Thyroid gland (tissue), 4 donors: ENCODE measurements around the gene YIF1B. TPM values are rescaled to one million over a fixed set of nuclear protein-coding genes. Genes with fewer than 3 reads are reported as not detected.
A peak's percentile ranks its signal among the peaks of the same experiment; 100 is the strongest.
"Not testable (repeated sequence)": the region's sequence is repeated elsewhere in the genome, so short reads cannot be mapped to it uniquely, and the experiment has no call there.

ENCODE experiments used
- DNase-seq, 2 donors: peaks; one replicate each; pipeline ENCODE4 v3.0.0-alpha.2; 2019
- H3K27ac ChIP-seq, 3 donors: fragments of 200-600 bp; sonication (generic); 1 replicate in 2 of 3; 2 replicates in 1 of 3; pipeline ENCODE4 v1.5.1; 2016 to 2019; ENCODE audit warnings: mild to moderate bottlenecking in 1 of 3, moderate library complexity in 1 of 3
- H3K27me3 ChIP-seq: fragments of 200-600 bp; sonication (generic); one replicate; pipeline ENCODE4 v1.5.1; 2019
- H3K36me3 ChIP-seq, 2 donors: fragments of 200-600 bp; sonication (generic); one replicate each; pipeline ENCODE4 v1.5.1; 2016 to 2019
- H3K4me1 ChIP-seq, 2 donors: fragments of 200-600 bp; sonication (generic); one replicate each; pipeline ENCODE4 v1.5.1; 2017 to 2019
- H3K4me3 ChIP-seq, 3 donors: fragments of 200-600 bp; sonication (generic); replicated peaks in 1 of 3; 1 replicate in 2 of 3; 2 replicates in 1 of 3; pipeline ENCODE4 v1.5.1; 2016; ENCODE audit warnings: mild to moderate bottlenecking in 1 of 3
- H3K9me3 ChIP-seq: fragments of 200-600 bp; sonication (generic); one replicate; pipeline ENCODE4 v1.5.1; 2017
- POLR2A ChIP-seq, 2 donors: fragments of 450-650 bp; IDR thresholded peaks; one replicate each; pipeline ENCODE4 v1.6.1; 2017; ENCODE audit warnings: antibody characterized with exemption in 2 of 2, mild to moderate bottlenecking in 2 of 2, moderate library complexity in 1 of 2
- WGBS, 2 donors: methylation state at CpG; one replicate each; pipeline ENCODE4 v1.1.5; 2017; 5-methylcytosine and 5-hydroxymethylcytosine counted together
- intact Hi-C: fragments of 100-400 bp; cut with DNase I; formaldehyde crosslinking; loops from one replicate; pipeline ENCODE4 v1.15.1; 2023
- total RNA-seq, 4 donors: library from RNA; depleted of rRNA; stranded (reverse); fragments of >200 nt; gene quantifications; one replicate each; pipeline ENCODE4 v1.2.3, GENCODE V29; 2016
- TF ChIP-seq, protein P1 (sequence below), 6 experiments: fragments of 200-600 bp in 3 of 6; fragments of 450-650 bp in 3 of 6; sonication (generic) in 3 of 6; IDR thresholded peaks; one replicate each; pipeline ENCODE4 v1.5.1; 2016 to 2019; ENCODE audit warnings: antibody characterized with exemption in 6 of 6, mild to moderate bottlenecking in 2 of 6, inconsistent platforms in 1 of 6, moderate library complexity in 1 of 6

YIF1B gene, protein sequence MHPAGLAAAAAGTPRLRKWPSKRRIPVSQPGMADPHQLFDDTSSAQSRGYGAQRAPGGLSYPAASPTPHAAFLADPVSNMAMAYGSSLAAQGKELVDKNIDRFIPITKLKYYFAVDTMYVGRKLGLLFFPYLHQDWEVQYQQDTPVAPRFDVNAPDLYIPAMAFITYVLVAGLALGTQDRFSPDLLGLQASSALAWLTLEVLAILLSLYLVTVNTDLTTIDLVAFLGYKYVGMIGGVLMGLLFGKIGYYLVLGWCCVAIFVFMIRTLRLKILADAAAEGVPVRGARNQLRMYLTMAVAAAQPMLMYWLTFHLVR
- 10 to 100 TPM; 12.9 to 30.9 (median 21.0) TPM for total RNA-seq

DNA sequence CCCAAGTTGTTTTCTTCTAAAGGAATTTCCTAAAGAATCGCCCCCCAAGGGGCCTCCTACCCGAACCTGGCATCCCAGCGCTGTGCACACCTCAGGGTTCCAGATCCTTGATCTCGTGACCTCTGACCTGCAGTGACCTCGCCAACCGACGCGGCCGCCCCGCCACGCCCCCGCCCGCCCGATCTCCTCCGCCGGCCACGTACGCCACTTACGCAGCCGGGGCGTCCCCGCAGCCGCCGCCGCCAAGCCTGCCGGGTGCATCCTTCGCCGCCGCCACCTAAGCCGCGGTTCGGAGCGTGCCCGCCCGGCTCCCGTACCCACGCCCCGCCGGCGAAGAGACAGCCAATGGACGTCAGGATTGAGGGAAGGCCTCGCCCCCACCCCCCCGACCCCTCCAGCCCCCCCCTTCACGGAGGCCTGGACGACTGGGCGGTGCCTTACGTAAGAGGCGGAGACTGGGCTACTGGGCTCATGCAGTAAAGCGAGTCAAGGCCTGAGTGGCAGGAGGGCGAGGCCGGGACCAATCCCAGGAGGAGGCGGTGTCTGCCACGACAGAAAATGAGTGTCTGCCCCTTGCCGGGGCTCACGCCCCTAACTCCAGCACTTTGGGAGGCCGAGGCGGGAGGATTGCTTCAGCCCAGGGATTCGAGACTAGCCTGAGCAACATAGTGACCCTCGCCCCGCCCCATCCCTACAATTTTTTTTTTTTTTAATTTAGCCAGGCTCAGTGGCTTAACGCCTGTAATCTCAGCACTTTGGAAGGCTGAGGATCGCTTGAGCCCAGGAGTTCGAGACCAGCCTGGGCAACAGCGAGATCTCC is at the start of gene YIF1B:
Gene YIF1B (minus strand): TSS at position 291 of the 820 bp plus-strand sequence. CDS start 30 bp downstream, at position 261.
- peak; percentile 96 to 97 for DNase-seq
- Histone ChIP-seq H3K4me1 (peaks cover 0 to 21% of the 10 kb centered on the region in 2 donors), H3K36me3 (no peaks in the 10 kb centered on the region), H3K9me3 (no peaks in the 10 kb centered on the region), H3K27ac (peak within 1 kb of the TSS; percentile 72 to 85 (median 77)), H3K27me3 (no peaks in the 10 kb centered on the region), H3K4me3 (peak within 1 kb of the TSS; percentile 10 to 57 (median 43))
- intact Hi-C loops, result loop anchor here (5.0 kb wide), 1 partner anchor 54 kb away; the partner anchor contains the start of gene SPINT2
- WGBS, 2 donors, result 2 to 4% methylated on average over 24 to 29 of the region's 64 CpGs
- TF ChIP-seq, protein P1, sequence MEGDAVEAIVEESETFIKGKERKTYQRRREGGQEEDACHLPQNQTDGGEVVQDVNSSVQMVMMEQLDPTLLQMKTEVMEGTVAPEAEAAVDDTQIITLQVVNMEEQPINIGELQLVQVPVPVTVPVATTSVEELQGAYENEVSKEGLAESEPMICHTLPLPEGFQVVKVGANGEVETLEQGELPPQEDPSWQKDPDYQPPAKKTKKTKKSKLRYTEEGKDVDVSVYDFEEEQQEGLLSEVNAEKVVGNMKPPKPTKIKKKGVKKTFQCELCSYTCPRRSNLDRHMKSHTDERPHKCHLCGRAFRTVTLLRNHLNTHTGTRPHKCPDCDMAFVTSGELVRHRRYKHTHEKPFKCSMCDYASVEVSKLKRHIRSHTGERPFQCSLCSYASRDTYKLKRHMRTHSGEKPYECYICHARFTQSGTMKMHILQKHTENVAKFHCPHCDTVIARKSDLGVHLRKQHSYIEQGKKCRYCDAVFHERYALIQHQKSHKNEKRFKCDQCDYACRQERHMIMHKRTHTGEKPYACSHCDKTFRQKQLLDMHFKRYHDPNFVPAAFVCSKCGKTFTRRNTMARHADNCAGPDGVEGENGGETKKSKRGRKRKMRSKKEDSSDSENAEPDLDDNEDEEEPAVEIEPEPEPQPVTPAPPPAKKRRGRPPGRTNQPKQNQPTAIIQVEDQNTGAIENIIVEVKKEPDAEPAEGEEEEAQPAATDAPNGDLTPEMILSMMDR (IDR thresholded peaks at IDR 0.05), result no peak
- peak in 1 of 2 donors; percentile 45 for TF ChIP-seq POLR2A (IDR thresholded peaks at IDR 0.05)

DNA sequence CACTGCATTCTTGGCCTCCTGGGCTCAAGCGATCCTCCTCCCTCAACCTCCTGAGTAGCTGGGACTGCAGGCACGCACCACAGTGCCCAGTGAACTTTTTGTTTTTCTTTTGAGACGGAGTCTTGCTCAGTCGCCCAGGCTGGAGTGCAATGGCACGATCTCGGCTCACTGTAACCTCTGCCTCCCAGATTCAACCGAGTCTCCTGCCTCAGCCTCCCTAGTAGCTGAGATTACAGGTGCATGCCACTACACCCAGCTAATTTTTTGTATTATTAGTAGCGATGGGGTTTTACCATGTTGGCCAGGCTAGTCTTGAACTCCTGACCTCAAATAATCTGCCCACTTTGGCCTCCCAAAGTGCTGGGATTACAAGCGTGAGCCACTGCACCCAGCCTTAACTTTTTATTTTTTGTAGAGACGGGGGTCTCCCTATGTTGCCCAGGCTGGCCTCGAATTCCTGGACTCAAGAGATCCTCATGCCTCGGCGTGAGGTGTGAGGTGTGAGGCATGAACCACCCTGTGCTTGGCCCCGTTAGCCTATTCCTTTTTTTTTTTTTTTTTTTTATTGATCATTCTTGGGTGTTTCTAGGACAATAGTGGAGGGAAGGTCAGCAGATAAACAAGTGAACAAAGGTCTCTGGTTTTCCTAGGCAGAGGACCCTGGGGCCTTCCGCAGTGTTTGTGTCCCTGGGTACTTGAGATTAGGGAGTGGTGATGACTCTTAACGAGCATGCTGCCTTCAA is 47.4 kb upstream of the YIF1B start:
- 56 to 62% methylated on average over 15 to 16 of the region's 16 CpGs for WGBS, 2 donors
- H3K27me3 ChIP-seq, H3K4me1 ChIP-seq, H3K9me3 ChIP-seq, intact Hi-C loops, DNase-seq, H3K27ac ChIP-seq, H3K4me3 ChIP-seq, H3K36me3 ChIP-seq: not testable (repeated sequence)

DNA sequence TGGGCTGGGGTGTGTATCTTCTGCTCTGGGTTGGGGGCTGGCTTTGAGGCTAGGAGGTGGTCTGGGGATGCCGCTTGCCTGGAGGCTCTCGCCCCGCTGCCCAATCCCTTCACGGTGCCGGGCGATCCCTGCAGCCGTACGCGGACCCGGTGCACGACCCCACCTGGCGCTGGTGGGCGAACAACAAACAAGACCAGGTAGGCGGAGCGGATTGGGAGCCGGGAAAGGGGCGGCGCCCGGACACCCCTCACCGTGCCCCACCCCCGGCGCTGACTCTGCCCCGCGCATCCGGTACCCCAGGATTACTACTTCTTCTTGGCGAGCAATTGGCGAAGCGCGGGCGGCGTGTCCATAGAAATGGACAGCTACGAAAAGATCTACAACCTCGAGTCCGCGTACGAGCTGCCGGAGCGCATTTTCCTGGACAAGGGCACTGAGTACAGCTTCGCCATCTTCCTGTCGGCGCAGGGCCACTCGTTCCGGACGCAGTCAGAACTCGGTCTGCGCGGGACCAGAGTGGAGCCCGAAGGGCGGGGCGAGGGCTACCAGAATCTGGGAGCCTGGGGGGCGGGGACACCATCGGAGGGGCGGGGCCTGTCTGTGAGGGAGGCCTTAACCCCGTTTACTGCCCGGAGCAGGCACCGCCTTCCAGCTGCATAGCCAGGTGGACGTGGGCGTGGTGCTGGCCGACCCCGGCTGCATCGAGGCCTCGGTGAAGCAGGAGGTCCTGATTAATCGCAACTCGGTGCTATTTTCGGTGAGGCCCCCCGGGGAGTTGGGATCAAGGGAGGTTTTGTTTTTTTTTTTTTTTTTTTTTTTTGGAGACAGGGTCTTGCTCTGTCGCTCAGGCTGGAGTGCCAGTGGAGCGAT is 46.6 kb upstream of the YIF1B start:
- Histone ChIP-seq H3K36me3 (no peaks in the 10 kb centered on the region), H3K27me3 (no peaks in the 10 kb centered on the region), H3K9me3 (no peaks in the 10 kb centered on the region), H3K4me3 (peak overlapping the region; percentile 4 to 47 (median 43)), H3K27ac (peak overlapping the region in 1 of 3 donors; percentile 3), H3K4me1 (peaks cover 8 to 10% of the 10 kb centered on the region in 2 donors)
- 2 to 4% methylated on average over 24 to 58 of the region's 68 CpGs for WGBS, 2 donors
- TF ChIP-seq POLR2A (IDR thresholded peaks at IDR 0.05), result no peak
- TF ChIP-seq, protein P1 (IDR thresholded peaks at IDR 0.05), result no peak
- intact Hi-C loops, result no loop called here
- DNase-seq, result peak; percentile 82 to 89

DNA sequence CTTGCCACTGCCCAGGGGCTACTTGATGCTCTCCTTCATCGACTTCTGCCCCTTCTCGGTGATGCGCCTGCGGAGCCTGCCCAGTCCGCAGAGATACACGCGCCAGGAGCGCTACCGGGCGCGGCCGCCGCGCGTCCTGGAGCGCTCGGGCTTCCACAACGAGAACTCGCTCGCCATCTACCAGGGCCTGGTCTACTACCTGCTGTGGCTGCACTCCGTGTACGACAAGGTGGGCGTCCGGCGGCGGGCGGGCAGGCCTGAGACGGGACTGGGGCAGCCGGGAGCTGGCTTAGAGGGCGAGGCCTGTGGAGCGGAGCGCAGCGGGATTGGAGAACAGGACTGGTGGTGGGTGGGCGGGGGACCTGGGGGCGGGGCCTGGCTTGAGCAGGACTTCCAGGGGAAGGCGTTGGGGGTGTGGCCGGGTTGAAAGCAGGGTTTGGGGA is 45.9 kb upstream of the YIF1B start:
- H3K27me3 ChIP-seq, result no peaks in the 10 kb centered on the region
- no peaks in the 10 kb centered on the region for H3K36me3 ChIP-seq
- H3K9me3 ChIP-seq, result no peaks in the 10 kb centered on the region
- peaks cover 8 to 10% of the 10 kb centered on the region in 2 donors for H3K4me1 ChIP-seq
- no peak for TF ChIP-seq POLR2A (IDR thresholded peaks at IDR 0.05)
- TF ChIP-seq, protein P1 (IDR thresholded peaks at IDR 0.05), result peak in 3 of 6 experiments; percentile 18 to 31 (median 27)
- 0% methylated on average over 3 of the region's 37 CpGs; no CpG with 5 or more reads in 1 of the 2 donors for WGBS, 2 donors
- intact Hi-C loops, result no loop called here
- H3K4me3 ChIP-seq, result peak overlapping the region in 2 of 3 donors; percentile 4 to 43
- DNase-seq, result peak; percentile 76 to 83
- no peak overlapping the region for H3K27ac ChIP-seq
